GM21367 (cell line): Measurements from ENCODE around the gene LMCD1.

Experiments used
- ATAC-seq: cut with Tn5 transposase; IDR thresholded peaks from one replicate; pipeline ENCODE4 v1.9.1; 2021; ENCODE audit not compliant: unreplicated experiment

The LMCD1 gene

DNA sequence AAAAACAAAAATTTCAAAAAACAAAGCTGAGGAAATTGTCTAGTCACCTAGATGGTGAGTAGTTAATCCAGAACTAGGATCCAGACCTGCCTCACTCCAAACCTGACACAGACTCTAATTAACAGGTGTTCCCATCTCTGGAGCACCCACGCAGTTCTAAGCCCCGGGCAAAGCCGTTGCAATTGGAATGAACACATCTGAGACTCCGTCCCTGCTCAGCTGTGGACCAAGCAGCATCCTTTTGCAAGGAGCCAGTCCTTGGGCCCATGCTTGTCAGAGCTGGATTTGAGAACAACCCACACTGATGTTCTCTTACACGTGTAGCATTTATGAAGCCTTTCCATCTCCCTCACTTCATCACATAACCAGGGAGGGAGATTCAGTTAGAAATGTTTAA lies 54.8 kb downstream of the LMCD1 start:
- ATAC-seq = no peak

DNA sequence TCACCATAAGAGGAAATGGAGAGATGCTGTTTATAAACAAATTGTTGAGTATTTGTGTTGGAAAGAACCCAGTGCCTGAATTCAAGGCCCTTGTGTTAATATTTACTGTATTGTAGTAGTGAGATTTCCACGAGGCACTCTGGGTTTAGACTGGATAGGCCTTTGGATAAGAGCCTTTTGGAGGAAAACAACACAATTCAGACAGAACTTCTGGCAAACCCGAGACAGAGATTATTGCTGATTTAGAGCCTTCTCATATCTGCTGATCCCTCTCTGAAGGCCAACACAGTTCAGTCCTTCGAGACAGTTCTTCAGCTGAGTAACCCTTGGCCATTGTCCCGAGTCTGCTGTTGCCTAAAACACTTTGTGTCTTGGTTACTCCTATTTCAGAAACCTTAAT lies 55.7 kb downstream of the LMCD1 start:
- no peak for ATAC-seq

DNA sequence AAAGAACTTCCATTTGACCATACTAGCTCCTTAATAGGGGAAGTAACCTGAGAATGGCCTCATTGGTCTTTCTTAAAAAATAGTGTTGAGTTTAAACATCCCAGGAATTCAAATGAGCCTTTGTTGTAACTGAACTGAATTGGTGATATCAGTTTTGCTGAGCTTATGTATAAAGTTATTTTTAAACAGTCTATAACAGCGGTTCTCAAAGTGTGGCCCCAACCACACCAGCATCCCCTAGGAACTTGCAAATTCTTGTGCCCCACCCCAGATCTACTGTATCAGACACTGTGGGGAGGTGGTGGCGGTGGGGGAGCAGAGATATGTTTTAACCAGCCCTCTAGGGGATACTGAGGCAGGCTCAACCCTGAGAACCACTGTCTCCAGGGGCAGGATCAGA lies 57.0 kb downstream of the LMCD1 start:
- no peak for ATAC-seq

DNA sequence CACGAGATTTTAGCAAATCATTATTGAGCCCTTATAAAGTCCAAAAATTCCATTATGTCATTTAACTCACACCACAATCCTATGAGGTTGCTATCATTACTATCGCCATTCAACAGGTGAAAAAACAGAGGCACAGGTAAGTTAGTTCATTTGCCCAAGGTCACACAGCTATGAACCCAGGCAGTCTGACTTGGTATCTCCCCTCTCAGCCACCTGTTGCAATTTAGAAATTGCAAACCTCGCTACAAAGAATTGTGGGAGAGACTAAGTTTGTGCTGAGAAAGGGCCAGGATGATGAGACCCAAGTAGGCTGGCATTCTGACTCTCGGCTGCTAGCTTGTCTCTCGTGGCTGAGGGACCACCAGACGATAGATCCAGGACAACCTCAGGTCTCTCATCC lies 57.7 kb downstream of the LMCD1 start:
- ATAC-seq = no peak

DNA sequence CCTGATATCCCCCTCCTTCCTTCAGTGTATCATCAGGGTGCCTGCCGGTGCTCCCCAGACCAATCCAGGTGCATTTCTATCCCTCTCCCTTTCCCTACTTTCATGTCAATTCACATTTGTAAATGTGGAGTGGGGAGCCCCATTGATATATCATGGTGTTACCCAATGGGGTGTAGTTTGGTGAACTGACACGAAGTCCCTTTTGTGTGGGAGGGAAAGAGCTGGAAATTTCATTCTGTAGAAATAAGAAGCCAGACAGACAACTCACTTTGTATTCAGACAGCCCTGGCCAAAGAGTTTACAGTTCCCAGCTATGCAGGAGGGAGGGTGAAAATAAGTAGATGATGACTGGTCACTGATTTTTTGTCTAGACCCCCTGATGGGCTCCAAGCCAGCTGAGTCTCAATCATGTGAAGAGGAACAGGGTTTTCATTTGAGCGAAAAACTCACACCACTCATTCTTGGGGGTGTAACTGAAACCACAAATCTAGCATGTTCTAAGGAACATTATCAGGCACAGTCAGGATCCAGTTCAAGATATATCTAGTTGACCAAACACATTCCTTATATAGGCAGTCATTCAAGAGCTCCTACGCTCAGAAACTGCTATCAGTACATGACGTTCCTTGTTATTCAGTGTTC lies 58.9 kb downstream of the LMCD1 start:
- no peak for ATAC-seq

DNA sequence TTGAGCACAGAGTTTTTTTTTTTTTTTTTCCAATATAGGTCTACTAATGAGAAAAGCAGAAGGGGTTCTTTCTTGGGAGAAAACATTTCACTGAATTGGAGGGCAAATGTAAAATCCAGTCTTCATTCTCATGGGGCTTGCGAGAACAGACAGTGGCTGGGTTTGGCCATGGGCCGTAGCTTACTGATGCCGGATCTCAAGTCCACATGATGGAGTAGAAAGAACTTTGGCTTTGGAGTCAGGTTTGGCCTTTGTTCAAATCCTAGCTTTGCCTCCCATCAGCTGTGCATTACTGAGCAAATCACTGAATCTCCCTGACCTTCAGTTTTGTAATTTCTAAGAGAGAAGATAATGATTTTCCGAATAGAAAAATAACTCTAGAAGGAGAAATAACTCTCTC lies 59.7 kb downstream of the LMCD1 start:
- ATAC-seq = no peak

DNA sequence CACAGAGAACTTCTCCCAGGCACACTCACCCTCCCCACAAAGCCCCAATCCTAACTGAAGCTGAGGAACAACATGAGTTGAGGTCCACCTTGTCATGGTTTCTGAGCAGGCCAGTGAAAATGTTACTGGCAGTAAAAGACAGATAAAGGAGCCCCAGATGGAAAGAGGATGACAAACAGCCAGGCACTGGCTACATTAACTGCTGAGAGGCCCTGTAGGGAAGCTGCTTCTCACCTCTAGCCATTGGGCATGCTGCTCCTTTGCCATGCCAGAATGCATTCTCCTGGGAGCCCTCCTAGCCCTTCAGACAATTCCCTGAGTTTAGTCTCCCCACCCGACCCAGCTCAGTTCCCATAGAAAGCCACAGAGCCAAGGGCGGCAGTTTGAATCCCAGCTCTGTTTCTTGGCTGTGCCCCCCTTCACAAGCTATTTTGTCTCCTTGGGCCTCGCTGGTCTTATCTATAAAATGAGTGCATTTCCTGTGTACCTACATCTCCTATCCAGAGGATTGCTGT lies 60.5 kb downstream of the LMCD1 start:
- no peak for ATAC-seq

DNA sequence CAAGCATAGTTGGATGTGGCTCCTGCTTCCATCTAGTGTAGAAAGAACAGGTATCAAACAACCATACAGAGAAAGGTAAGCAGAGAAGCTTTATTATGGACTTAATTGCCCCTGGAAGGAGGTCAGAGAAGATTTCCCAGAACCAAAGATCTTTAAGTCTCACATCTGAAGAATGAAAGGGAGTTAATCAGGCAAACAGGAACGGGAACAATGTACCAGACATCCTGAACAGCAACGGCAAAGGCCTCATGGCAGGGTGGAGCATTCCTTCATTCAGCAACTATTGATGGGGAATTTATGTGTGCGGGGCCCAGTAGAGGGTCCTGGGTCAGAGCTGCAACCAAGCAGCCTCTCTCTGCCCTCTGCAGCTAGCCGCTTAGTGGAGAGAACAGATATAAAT lies 61.5 kb downstream of the LMCD1 start:
- ATAC-seq = no peak

DNA sequence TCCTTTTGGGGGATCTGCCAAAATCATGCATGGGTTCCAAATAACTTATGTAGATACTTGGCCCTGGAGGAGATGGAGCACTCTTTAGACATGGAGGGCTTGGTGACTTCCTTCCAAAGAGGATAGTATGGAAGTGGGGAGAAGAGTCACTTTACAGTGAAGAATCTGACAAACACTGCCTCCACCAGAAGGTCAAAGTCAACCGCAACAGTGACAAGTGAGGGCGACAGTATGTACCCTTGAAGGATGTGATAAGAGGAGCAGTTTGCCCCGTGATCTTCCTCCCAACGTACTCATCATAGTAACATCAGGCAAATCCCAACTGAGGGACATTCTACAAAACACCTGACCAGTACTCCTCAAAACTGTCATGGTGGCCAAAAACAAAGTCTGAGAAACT lies 62.0 kb downstream of the LMCD1 start:
- ATAC-seq = no peak

DNA sequence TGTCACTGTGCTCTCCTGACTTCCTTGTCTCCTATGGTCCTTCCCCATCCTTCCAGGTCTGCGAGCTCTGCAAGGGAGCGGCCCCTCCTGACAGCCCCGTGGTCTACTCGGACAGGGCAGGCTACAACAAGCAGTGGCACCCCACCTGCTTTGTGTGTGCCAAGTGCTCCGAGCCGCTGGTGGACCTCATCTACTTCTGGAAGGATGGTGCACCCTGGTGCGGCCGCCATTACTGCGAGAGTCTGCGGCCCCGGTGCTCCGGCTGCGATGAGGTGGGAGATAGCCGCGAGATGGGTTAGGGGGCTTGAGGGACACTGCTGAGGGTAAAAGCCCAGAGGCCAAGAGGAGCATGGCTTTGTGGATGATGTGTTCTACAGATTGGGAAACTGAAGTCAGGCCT lies 63.8 kb downstream of the LMCD1 start:
- no peak for ATAC-seq

DNA sequence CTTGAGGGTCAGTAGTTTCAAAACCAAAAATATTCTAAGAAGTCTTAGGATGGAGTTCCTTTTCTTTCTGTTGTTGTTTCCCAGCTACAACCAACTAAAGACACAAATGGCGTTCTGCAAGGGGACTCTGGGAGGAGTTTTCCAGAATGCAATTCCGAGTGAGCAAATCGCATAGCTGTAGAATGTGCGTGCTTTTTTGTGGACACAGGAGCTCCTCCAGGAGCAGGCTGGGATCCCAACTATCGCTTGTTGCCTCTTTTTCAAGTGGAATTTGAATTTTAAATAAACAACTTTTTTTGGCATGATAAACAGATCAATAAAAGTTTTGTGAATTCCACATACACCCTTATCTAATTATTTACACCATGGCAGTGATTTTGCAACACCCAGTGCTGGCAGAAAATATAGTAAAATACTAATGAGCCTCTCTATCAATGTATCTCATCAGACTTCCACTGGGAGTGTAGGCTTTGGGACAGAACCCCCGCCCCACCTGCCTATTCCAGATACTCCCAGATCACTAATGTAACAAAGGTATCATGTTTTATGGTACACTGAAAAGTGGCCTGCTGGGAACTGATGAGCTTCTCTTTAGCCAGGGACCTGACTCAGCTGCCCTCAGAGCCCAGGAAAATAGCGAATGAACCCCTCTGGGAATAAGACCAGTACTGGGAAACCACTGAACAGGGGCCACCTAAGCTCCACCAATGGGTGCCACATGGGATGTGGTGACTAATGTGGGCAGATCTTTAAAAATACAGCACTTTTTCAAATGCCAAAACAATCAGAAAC lies 66.4 kb downstream of the LMCD1 start:
- ATAC-seq = no peak

DNA sequence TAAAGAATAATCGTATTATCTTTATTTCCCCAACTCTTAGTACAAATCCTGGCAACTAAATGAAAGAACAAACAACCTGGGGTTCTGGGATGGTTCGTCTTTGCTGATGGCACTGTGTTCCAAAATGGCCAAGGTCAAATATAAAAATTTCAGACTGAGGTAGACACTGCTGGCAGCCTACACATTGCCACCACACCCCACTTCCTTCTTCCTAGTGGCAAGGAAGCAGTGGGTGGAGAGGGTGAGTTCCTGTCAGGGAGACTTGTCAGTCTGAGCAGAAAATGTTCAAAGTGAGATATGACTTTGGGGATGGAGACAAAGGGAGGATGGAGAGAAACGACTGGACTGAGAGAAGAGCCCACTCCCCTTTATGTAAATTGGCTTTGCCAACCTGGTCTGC lies 69.6 kb downstream of the LMCD1 start:
- no peak for ATAC-seq

DNA sequence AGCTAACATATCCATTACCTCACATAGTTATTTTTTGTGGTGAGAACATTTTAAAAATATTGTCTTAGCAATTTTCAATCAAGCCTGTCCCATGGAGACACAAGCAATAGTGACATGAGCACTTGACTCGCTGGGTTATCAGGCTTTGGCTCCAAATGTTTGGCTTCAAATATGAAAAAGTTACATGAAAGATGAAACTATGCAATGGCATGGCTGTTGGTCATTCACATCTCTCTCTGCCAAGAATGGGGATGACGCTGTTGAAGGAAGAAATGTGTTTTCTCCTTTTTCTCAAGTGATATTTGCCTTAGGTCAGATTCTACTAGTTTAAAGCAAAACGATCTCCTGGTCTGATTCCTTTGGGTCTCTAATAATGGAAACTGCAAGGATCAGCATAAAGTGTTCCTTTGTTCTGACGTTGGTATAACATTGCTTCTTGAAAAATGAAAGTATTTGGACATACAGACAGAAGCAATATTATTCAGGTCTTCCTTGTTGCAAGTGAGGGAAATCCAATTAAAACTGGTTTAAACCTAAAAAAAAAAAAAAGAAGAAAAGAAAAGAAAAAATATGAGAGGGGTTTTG lies 71.8 kb downstream of the LMCD1 start:
- no peak for ATAC-seq

DNA sequence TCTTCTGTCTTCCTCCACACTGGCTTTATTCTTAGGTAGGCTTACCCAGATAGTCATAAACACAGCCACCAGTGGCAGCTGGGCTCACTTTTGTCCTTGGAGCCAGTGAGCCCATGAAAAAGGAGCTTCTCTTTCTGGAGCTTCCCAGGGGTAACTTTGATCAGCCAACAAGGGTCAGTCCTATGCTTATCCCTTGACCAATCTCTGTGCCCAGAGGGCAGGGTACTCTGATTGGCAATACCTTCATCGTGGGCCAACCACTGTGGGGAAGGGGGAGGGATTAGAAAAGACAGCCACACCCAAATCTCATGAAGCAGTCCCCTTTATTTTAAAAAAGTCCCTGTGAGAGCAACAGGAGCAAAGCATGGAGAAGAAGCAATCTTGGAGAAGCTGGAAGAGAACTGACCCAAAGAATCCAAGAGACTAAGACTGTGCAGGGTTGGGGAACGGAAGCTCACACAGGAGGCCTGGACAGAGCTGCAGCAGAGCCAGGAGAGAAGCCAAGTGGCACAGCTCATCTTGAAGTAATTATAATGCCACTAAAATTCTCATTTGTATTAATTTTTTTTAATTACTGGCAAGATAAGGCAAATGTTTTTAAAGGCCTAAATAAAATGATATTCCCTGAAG lies 72.5 kb downstream of the LMCD1 start:
- ATAC-seq = no peak

DNA sequence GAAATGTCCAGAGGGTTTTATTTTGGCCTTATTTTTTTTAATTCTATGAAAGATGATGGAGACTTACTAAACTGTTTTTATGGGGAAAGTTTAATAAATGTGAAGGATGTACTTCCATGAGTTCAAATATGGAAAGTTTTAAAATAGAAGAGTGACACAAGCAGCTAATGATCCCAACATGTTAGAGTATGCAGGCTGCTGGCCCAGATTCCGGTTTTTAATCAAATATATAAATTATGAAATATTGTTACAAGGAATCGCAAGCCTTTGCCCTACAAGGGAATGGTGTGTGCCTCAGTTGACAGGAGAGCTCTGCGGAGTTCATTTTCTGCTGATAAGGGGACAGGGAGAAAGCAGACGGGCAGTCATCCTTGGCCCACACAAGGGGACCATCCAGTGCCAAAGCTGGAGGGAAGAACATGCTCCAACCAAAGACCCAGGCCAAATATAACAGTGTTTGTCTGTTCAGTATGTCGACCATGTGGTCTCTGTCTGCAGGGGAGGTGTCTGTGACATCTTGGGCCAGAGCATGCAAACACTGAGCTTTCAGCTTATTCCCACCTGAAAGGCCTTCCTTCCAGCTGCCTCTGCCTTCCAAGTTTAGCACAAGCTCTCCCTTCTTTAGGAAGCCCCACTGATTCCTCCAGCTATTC lies 73.2 kb downstream of the LMCD1 start:
- no peak for ATAC-seq

DNA sequence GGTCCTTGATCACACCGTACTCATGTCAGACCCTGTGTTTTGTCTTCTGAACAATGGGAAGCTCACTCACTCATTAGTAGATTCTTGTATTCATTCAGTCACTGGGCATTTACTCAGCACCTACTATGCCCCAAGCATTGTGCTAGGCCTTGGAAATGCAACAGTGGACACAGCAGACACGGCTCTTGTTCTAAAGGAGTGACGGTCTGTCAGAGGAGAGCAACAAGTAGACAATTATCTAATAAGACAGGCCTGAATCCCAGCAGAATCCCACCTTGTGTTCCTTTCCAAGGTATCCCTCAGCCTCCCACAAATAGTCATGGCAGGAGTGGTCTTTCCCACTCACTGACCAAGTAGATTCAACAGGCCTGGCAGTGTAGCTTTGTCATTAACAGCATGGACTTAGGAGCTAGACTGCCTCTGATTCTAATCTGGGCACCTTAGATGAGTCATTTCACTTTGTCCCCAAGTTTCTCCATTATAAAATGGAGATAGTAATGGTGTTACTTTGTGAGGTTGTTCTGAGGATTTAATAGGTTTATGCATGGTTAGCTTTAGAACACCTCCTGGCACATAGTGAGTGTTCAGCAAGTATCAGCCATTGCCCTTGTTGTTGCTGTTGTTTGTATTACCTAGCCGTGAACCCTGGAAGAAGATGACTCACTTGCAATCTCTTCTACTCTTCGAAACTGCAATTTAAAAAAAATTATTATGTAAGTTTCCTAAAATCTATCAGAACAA lies 73.9 kb downstream of the LMCD1 start:
- ATAC-seq = no peak

DNA sequence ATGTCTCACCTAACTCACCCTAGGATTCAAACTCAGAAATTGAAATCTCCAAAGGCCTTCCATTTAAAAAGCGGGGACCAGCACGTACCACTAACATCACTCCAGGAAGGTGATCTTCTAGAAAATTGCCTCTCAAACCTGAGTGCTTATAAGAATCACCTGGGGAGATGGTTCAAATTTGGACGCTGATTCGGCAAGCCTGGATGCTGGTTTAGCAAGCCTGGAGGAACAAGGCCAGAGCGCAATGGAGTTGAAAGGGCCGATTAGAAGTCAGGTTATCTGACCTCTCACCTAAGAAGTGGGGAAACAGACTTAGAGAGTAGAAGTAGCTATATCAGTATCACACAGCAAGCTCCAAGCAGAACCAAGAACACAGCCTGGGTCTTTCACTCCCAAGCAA lies 74.8 kb downstream of the LMCD1 start:
- no peak for ATAC-seq

DNA sequence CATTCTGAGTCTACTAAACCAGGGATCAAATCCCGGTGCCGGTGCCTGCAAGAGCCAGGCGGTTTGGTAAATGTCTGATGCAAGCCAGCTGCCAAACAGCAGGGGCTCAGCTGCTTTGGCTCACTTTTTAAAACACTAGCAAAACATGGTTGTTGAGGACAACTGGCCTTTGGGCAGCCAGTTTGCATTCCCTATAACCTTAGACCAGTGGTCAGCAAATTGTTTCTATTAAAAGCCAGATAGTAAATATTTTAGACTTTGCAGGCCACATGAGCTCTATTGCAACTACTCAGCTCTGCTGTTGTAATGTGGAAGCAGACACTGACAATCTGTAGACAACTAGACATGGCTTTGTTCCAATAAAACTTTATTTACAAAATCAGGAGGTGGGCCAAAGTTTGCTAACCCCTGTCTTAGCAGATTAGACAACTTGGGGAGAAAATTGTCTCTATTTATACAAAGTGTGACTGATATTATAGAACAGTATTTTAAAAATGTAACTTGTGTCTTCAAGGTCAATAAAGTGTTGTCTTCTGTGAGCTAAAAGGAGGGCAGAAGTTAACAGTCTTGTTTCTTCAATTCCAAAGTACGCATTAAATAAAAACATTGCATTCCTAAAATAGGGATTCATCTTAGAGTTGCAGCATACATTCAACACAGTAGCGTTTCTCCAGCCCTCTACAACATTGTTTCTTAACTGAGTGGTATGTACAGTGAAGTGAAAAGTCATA lies 75.4 kb downstream of the LMCD1 start:
- no peak for ATAC-seq

DNA sequence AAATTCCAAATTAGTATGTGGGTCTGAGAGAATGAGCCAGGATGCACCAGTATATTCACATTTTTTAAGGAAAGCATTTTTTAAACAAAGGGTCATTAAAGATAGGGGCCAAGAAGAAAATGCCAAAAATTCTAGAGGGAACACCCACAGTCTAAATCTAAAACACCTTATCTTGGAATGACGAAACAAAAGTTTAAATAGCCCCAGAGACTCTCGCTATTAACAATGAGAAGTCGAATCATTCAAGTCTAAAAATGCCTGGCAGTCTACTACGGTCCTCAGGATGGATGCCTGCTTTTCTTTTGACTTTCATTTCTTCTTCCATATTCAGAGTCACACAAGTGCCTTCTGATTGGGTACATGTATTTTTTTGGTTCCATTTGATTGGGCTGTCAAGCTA lies 76.7 kb downstream of the LMCD1 start:
- ATAC-seq = no peak

DNA sequence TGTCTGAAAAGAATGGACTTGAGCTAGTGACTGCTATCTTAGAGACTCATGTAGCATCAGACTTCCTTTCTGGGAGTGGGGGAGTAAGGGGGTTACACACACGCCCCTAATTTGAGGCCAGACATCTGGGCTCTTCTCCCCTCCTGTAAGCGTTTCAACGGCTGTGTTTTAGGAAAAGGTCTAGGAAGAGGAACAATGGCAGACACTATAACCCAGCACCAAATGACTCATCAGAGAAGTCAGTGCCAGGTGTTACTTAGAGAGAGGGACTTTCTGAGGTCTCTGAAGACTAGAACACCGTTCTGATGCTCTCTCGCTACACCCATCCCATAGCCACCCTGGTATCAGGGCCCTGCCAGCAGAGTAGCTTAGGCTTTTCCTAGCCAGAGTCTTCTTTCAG lies 77.5 kb downstream of the LMCD1 start:
- peak; percentile 98 for ATAC-seq
